Stimulated activated CD8-positive, alpha-beta memory T cell treated with anti-CD3 and anti-CD28 coated beads, Interleukin-12 subunit alpha, Interleukin-12 subunit beta, amount 100 ng/mL, for 4 hours (primary cell): ENCODE data around the gene ETV5.
"Not testable (repeated sequence)": the region's sequence is repeated elsewhere in the genome, so short reads cannot be mapped to it uniquely, and the experiment has no call there.

Experiments used
- DNase-seq: peaks from one replicate; pipeline ENCODE4 v3.0.0-alpha.2; 2020; ENCODE audit warnings: low read depth

Gene ETV5

GRCh38 chr3:186021673-186022362 lies 87.1 kb downstream of the ETV5 start:
- DNase-seq, result no peak

- not testable (repeated sequence) for DNase-seq
These were observed 87.6 kb downstream of the ETV5 start for GRCh38 chr3:186021250-186021649.

- DNase-seq, result not testable (repeated sequence)
These were observed 89.6 kb downstream of the ETV5 start for GRCh38 chr3:186019288-186019687.

DNA sequence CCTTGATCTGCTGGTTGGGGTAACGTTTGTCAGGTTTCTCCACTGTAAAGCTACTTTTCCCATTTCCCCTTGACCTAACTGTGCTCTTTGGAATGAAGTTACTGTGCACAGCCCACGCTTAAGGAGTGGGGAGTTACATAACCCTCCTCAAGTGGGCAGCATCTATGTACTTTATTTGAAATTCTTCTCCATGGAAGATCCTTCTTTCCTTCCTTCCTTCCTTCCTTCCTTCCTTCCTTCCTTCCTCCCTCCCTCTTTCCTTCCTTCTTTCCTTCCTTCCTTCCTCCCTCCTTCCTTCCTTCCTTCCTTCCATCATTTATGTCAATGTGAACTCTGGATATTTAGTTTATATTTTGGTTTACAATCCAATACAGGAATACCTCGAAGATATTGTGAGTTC lies 94.0 kb downstream of the ETV5 start:
- no peak for DNase-seq

DNA sequence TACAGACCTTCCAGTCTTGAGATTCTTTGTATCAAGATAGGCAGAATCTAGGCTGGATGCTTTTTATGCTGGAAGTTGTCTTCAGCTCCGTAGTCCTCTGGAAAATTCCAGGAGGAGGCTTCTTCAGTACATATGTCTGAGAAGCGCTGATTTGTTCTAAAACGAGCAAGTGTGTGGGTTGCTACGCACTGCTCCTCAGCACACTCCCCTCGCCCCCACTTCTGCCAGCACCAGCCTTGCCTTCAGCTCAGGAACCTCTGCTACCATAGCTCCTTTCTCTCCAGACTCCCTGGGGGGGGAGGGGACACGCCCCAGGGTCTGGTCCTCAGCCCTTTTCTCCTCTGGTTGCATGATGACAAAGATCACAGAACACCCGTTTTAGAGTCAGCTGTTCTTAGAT lies 95.6 kb downstream of the ETV5 start:
- DNase-seq, result no peak

DNA sequence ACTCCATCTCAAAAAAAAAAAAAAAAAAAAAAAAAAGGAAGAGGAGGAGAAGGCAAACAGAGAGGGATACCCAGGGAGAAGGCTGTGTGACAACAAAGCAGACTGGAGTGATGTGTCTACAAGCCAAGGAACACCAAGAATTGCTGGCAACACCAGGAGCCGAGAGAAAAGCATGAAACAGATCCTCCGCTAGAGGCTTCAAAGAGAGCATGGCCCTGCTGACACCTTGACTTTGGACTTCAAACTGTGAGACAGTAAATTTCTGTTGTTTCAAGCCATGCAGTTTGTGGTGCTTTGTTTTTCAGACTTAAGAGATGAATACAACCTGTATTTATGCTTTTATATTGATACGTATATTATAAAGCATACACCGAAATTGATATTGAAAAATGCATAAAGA lies 96.8 kb downstream of the ETV5 start:
- DNase-seq, result no peak

- no peak for DNase-seq
These were observed 104.2 kb downstream of the ETV5 start for GRCh38 chr3:186004671-186005070.

DNA sequence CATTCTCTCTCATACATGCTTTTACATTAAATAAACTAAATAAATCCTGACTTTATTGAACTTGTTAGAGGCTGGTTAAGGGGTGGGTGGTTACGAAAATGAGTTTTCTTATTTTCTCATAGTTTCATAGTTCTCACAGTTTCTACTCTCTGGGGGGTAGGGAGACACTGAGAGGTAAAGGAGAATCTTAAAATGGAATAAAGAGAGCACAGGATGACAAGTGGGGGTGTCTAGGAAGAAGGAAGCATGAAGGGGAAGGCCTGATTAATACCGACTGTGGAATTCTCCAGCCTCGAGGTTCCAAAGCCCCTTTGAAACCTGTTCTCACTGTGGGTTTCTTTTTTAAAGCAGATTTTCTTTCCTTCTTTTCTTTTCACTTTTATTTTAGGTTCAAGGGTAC lies 104.7 kb downstream of the ETV5 start:
- no peak for DNase-seq

DNA sequence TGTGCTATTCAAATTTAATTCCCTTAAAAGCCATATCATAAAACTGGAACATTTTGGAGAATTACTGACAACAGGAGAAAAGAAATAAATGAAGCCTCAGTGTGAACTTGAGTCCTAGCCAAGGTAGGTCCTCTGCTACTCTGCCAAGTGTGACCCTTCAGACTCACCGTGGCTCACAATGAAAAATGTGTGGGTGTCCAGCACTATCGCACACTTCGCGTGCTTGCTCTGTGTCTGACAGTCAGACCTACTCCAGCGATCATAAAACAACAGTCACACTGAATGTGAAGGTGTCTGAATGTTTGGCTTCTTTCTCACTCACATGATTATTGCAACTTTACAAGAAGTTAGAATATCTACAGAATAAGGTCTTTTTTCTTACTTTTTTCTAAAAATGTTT lies 105.3 kb downstream of the ETV5 start:
- DNase-seq, result no peak

GRCh38 chr3:186002884-186003472 lies 105.9 kb downstream of the ETV5 start:
- no peak for DNase-seq

GRCh38 chr3:186001842-186002241 lies 107.0 kb downstream of the ETV5 start:
- no peak for DNase-seq

- DNase-seq, result no peak
These were observed 109.7 kb downstream of the ETV5 start for GRCh38 chr3:185999221-185999620.

DNA sequence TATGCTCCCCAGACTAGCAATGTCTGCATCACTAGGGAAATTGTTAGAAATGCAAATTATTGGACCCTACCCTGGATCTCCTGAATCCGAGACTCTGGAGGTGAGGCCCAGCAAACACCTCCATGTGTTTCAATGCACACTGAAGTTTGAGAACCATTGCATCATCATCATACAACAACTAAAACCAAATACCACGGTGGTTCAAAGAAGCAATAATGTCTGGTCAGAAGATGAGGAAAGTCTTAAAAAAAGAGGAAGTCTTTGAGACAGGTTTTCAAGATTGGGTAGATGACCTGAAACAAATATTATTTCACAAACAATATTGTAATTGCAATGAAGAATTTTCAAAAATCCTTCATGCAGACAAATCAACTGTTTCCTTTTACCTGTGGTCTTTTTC lies 110.8 kb downstream of the ETV5 start:
- no peak for DNase-seq

DNA sequence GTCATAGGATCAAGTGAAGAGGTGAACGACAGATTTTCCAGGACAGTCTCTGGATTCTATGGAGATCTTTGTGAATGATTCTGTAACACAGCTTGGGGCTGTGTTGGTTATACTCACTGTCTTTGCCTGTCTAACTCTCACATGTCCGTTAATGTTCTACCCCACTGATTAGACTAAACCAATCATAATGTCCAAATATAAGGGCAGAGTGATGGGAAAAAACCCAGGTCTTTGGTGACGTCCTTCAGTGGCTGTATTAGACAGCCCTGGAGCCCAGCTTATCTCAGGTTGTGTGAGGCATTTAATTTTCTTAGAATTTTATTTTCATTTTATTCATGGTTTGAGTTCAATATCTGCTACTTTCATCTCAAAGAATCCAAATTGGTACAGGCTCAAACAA lies 111.8 kb downstream of the ETV5 start:
- DNase-seq, result no peak
